Mucosa of descending colon (tissue), 3 donors: Measurements from ENCODE around the gene CARHSP1. TPM values are rescaled to one million over a fixed set of nuclear protein-coding genes. Genes with fewer than 3 reads are reported as not detected.

ENCODE experiments used
- ATAC-seq: fragments of 200-7000 bp; cut with Tn5 transposase; one replicate; pipeline ENCODE4 v1.9.1; 2020; ENCODE audit warnings: mild to moderate bottlenecking, moderate library complexity
- DNase-seq, 3 donors: peaks; one replicate each; pipeline ENCODE4 v3.0.0-alpha.2; 2020
- H3K36me3 ChIP-seq: fragments of 200-600 bp; one replicate; pipeline ENCODE4 v1.8.0; 2021; ENCODE audit warnings: low read depth, mild to moderate bottlenecking
- H3K4me1 ChIP-seq: fragments of 200-600 bp; one replicate; pipeline ENCODE4 v1.8.0; 2021; ENCODE audit warnings: low read depth, mild to moderate bottlenecking
- H3K4me3 ChIP-seq: fragments of 200-600 bp; one replicate; pipeline ENCODE4 v1.8.0; 2021; ENCODE audit warnings: mild to moderate bottlenecking
- H3K9me3 ChIP-seq: fragments of 200-600 bp; one replicate; pipeline ENCODE4 v1.8.0; 2021; ENCODE audit warnings: mild to moderate bottlenecking
- CTCF ChIP-seq: fragments of 200-600 bp; IDR thresholded peaks from one replicate; pipeline ENCODE4 v1.8.0; 2022; ENCODE audit warnings: antibody characterized with exemption, mild to moderate bottlenecking
- intact Hi-C, 2 donors: fragments of 100-400 bp; cut with DNase I in 1 of 2; cut with micrococcal nuclease in 1 of 2; formaldehyde crosslinking; loops; one replicate each; pipeline versions ENCODE4 v1.11.0 to v1.11.1; 2022; cut with DNase I, micrococcal nuclease
- total RNA-seq, 3 donors: library from RNA; stranded (reverse); fragmentation: NEBNext Ultra II Directional in 2 of 3; extraction: Animal tissue kit (Norgen Biotek cat#: 25700) in 2 of 3; gene quantifications; one replicate each; pipeline versions ENCODE4 v1.2.1 to v1.2.4, GENCODE V29; 2021 to 2023
- donor health status: DM: no; HTN: no; CAD: no; lungs with moderate emphysema.
- donor health status: DM: no; HTN: no; CAD: no.
- donor health status: DM: no; HTN: yes; CAD: no.

The CARHSP1 gene
- total RNA-seq, 3 donors from 2014 or later: 42.7 to 69.4 (median 56.8) TPM

GRCh38 chr16:8887431-8887765, 18.6 kb upstream of the CARHSP1 start:
- H3K36me3 ChIP-seq: no peaks in the 10 kb centered on the region
- H3K9me3 ChIP-seq: no peaks in the 10 kb centered on the region
- TF ChIP-seq CTCF: no peak
- DNase-seq (peak in 1 of 3 donors; percentile 20), ATAC-seq (no peak)
- peaks cover 21% of the 10 kb centered on the region for H3K4me1 ChIP-seq
- intact Hi-C loops: loop anchor here (5.0 to 10.0 kb wide), 3 partner anchors 55 to 233 kb away; no protein-coding TSS in a partner anchor
- H3K4me3 ChIP-seq: no peak overlapping the region

- ATAC-seq (no peak), DNase-seq (peak in 2 of 3 donors; percentile 17 to 27)
- Histone ChIP-seq H3K4me3 (no peak overlapping the region), H3K4me1 (peaks cover 21% of the 10 kb centered on the region), H3K9me3 (no peaks in the 10 kb centered on the region), H3K36me3 (no peaks in the 10 kb centered on the region)
- intact Hi-C loops: loop anchor here (5.0 to 10.0 kb wide), 3 partner anchors 55 to 232 kb away; no protein-coding TSS in a partner anchor
- no peak for TF ChIP-seq CTCF
These were observed 18.0 kb upstream of the CARHSP1 start for GRCh38 chr16:8886593-8887430.

GRCh38 chr16:8885674-8886592, 17.1 kb upstream of the CARHSP1 start:
- intact Hi-C loops: loop anchor here (5.0 to 10.0 kb wide), 3 partner anchors 56 to 231 kb away; no protein-coding TSS in a partner anchor
- peak; percentile 57 for ATAC-seq
- no peaks in the 10 kb centered on the region for H3K36me3 ChIP-seq
- no peak overlapping the region for H3K4me3 ChIP-seq
- no peak for TF ChIP-seq CTCF
- peak in 2 of 3 donors; percentile 54 to 56 for DNase-seq
- no peaks in the 10 kb centered on the region for H3K9me3 ChIP-seq
- H3K4me1 ChIP-seq: peaks cover 21% of the 10 kb centered on the region

GRCh38 chr16:8882725-8883377, 14.0 kb upstream of the CARHSP1 start:
- peaks cover 24% of the 10 kb centered on the region for H3K4me1 ChIP-seq

More at GRCh38 chr16:8882725-8883377, 14.0 kb upstream of the CARHSP1 start:
- TF ChIP-seq CTCF: no peak
- DNase-seq: peak in 1 of 3 donors; percentile 27
- intact Hi-C loops: loop anchor here (5.0 to 10.0 kb wide), 3 partner anchors 58 to 316 kb away; no protein-coding TSS in a partner anchor
- no peak for ATAC-seq
- Histone ChIP-seq H3K4me3 (no peak overlapping the region), H3K9me3 (no peaks in the 10 kb centered on the region), H3K36me3 (no peaks in the 10 kb centered on the region)
